Adrenal gland (tissue), 5 donors: ENCODE results near the gene PTPN22.

Experiments used
- CTCF ChIP-seq, 6 experiments: fragments of 450-650 bp in 4 of 6; fragments of 200-600 bp in 2 of 6; sonication (generic) in 1 of 6; IDR thresholded peaks; 1 replicate in 5 of 6; 2 replicates in 1 of 6; pipeline versions ENCODE4 v1.5.1 to v1.8.0; 2016 to 2021; ENCODE audit warnings: antibody characterized with exemption in 6 of 6, mild to moderate bottlenecking in 2 of 6, moderate library complexity in 1 of 6
- POLR2A ChIP-seq, 2 donors: fragments of 450-650 bp; IDR thresholded peaks; one replicate each; pipeline ENCODE4 v1.6.1; 2017; ENCODE audit warnings: antibody characterized with exemption in 2 of 2, mild to moderate bottlenecking in 2 of 2, moderate library complexity in 1 of 2
- donor health status: DM: no; HTN: no; CAD: no.

- TF ChIP-seq CTCF (IDR thresholded peaks at IDR 0.05) = peak; percentile 42 to 75 (median 64)
- TF ChIP-seq POLR2A (IDR thresholded peaks at IDR 0.05) = no peak
These were observed 35.7 kb downstream of the PTPN22 start for GRCh38 chr1:113835686-113836290.
